MM.1S (cell line): ENCODE measurements around the gene GTF2F2.
A peak's percentile ranks its signal among the peaks of the same experiment; 100 is the strongest.

Experiments
- DNase-seq: peaks from one replicate; pipeline ENCODE4 v3.0.0-alpha.2; 2015
- H2AFZ ChIP-seq: fragments of 300-600 bp; sonication (generic); 2 replicates; pipeline ENCODE4 v1.6.0; 2016; ENCODE audit warnings: antibody characterized with exemption, low read length
- H3F3A ChIP-seq: fragments of 300-600 bp; sonication (generic); 2 replicates; pipeline ENCODE4 v1.6.1; 2016; ENCODE audit warnings: mild to moderate bottlenecking, antibody characterized with exemption, low read length, moderate library complexity, mixed read lengths; ENCODE audit not compliant: insufficient read depth
- H3K27ac ChIP-seq: fragments of 300-600 bp; sonication (generic); 2 replicates; pipeline ENCODE4 v1.5.1; 2016; ENCODE audit warnings: mild to moderate bottlenecking, low read length
- H3K27me3 ChIP-seq: fragments of 300-600 bp; sonication (generic); replicated peaks from 2 replicates; pipeline ENCODE4 v1.6.0; 2016; ENCODE audit warnings: low read length; ENCODE audit not compliant: insufficient read depth
- H3K36me3 ChIP-seq: fragments of 300-600 bp; sonication (generic); replicated peaks from 2 replicates; pipeline ENCODE4 v1.6.1; 2016; ENCODE audit warnings: mild to moderate bottlenecking, low read length, mixed read lengths; ENCODE audit not compliant: insufficient read depth
- H3K4me1 ChIP-seq: fragments of 300-600 bp; sonication (generic); 2 replicates; pipeline ENCODE4 v1.6.1; 2016; ENCODE audit warnings: low read length, mixed read lengths
- H3K4me2 ChIP-seq: fragments of 300-600 bp; sonication (generic); 2 replicates; pipeline ENCODE4 v1.6.0; 2016; ENCODE audit warnings: low read depth, low read length
- H3K4me3 ChIP-seq: fragments of 300-600 bp; sonication (generic); 2 replicates; pipeline ENCODE4 v1.5.1; 2016; ENCODE audit warnings: low read length, mixed read lengths
- H3K79me2 ChIP-seq: fragments of 300-600 bp; sonication (generic); 2 replicates; pipeline ENCODE4 v1.6.1; 2016; ENCODE audit warnings: mixed run types, low read length, mixed read lengths
- H3K9ac ChIP-seq: fragments of 300-600 bp; sonication (generic); 2 replicates; pipeline ENCODE4 v1.6.1; 2016; ENCODE audit warnings: low read length, mixed read lengths
- H3K9me2 ChIP-seq: fragments of 300-600 bp; sonication (generic); replicated peaks from 2 replicates; pipeline ENCODE4 v1.6.1; 2016; ENCODE audit warnings: mild to moderate bottlenecking, low read length, mixed read lengths; ENCODE audit not compliant: insufficient read depth
- H3K9me3 ChIP-seq: fragments of 300-600 bp; sonication (generic); replicated peaks from 2 replicates; pipeline ENCODE4 v1.6.1; 2016; ENCODE audit warnings: mild to moderate bottlenecking, low read length, mixed read lengths; ENCODE audit not compliant: insufficient read depth
- H4K20me1 ChIP-seq: fragments of 300-600 bp; sonication (generic); 2 replicates; pipeline ENCODE4 v1.6.1; 2016; ENCODE audit warnings: mild to moderate bottlenecking, low read length, moderate library complexity, mixed read lengths; ENCODE audit not compliant: insufficient read depth
- EZH2 ChIP-seq: fragments of 300-600 bp; sonication (generic); optimal IDR thresholded peaks from 2 replicates; pipeline ENCODE3; 2017; ENCODE audit warnings: low read depth, mild to moderate bottlenecking, antibody characterized with exemption, low read length, mixed read lengths
- EZH2phosphoT487 ChIP-seq: fragments of 300-600 bp; sonication (generic); IDR thresholded peaks from 2 replicates; pipeline ENCODE4 v1.6.1; 2018; ENCODE audit warnings: antibody characterized with exemption, low read length
- TF ChIP-seq, protein P1 (sequence below): fragments of 300-600 bp; sonication (generic); IDR thresholded peaks from 2 replicates; pipeline ENCODE4 v1.5.1; 2016; ENCODE audit warnings: antibody characterized with exemption, low read length, mixed read lengths

Gene GTF2F2

DNA sequence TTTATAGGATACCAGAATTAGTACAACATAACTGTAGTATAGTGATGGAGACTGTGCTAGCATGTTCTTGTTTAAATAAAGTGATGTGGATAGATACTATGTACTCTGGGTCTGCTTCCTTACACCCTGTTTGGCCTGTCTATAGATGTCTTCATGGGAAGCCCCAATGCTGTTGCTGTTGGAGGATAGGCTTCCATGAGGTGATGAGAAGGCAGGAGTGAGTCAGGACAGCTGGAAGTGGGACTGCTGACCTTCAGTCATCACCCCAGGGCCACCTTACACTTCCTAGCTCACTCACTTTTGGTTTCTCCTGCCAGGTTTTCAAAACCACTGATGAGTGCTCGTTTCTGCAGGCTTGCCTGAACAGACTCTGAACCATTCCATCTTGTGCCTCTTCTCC, 76.3 kb downstream of the GTF2F2 start:
- peaks cover 5% of the 10 kb centered on the region; the same call in 1 of the 2 replicates for H3F3A ChIP-seq
- no peaks in the 10 kb centered on the region for H4K20me1 ChIP-seq
- H3K36me3 ChIP-seq: no peaks in the 10 kb centered on the region
- TF ChIP-seq, protein P1, sequence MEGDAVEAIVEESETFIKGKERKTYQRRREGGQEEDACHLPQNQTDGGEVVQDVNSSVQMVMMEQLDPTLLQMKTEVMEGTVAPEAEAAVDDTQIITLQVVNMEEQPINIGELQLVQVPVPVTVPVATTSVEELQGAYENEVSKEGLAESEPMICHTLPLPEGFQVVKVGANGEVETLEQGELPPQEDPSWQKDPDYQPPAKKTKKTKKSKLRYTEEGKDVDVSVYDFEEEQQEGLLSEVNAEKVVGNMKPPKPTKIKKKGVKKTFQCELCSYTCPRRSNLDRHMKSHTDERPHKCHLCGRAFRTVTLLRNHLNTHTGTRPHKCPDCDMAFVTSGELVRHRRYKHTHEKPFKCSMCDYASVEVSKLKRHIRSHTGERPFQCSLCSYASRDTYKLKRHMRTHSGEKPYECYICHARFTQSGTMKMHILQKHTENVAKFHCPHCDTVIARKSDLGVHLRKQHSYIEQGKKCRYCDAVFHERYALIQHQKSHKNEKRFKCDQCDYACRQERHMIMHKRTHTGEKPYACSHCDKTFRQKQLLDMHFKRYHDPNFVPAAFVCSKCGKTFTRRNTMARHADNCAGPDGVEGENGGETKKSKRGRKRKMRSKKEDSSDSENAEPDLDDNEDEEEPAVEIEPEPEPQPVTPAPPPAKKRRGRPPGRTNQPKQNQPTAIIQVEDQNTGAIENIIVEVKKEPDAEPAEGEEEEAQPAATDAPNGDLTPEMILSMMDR: no peak
- TF ChIP-seq EZH2 (no peak), EZH2phosphoT487 (no peak)
- 0 out of 2 replicates have a peak overlapping the region, but pooled peaks have one; percentile 27 for H3K4me2 ChIP-seq
- H3K9ac ChIP-seq: no peak overlapping the region
- no peaks in the 10 kb centered on the region for H3K9me3 ChIP-seq
- no peak overlapping the region for H2AFZ ChIP-seq
- peak; percentile 20 for DNase-seq
- peaks cover 5% of the 10 kb centered on the region; the same call in 1 of the 2 replicates for H3K79me2 ChIP-seq
- H3K4me3 ChIP-seq: no peak overlapping the region
- no peaks in the 10 kb centered on the region for H3K9me2 ChIP-seq
- no peaks in the 10 kb centered on the region for H3K27me3 ChIP-seq
- peak overlapping the region; percentile 37; the same call in 1 of the 2 replicates for H3K27ac ChIP-seq
- H3K4me1 ChIP-seq: peaks cover 24% of the 10 kb centered on the region

DNA sequence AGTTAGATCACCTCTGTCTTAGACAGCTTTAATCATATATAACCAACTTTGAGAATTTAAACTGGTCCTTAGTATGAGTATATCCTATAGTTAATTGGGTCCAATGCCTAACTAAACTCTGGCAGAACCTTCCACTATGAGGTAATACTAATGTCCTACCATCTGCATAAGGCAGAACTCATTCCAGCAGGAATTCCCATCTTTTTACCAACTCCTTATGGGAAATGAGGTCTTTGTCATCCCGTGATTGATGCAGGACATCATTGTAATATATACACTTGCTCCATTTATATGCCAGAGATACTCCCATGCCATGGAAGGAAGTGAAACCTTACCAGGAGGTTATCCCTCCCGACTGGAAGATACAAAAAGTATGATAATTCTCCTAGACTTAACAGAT, 77.7 kb downstream of the GTF2F2 start:
- H3K27me3 ChIP-seq: no peaks in the 10 kb centered on the region
- no peaks in the 10 kb centered on the region for H3K36me3 ChIP-seq
- peaks cover 24% of the 10 kb centered on the region for H3K4me1 ChIP-seq
- peak overlapping the region; percentile 15; the same call in 1 of the 2 replicates for H3K4me2 ChIP-seq
- H3K9me2 ChIP-seq: no peaks in the 10 kb centered on the region
- H3K9ac ChIP-seq: no peak overlapping the region
- H3F3A ChIP-seq: peaks cover 8% of the 10 kb centered on the region
- no peak for DNase-seq
- H4K20me1 ChIP-seq: no peaks in the 10 kb centered on the region
- no peak overlapping the region for H2AFZ ChIP-seq
- TF ChIP-seq, protein P1: no peak
- TF ChIP-seq EZH2: no peak
- no peak for TF ChIP-seq EZH2phosphoT487
- H3K79me2 ChIP-seq: peaks cover 5% of the 10 kb centered on the region; the same call in 1 of the 2 replicates
- no peak overlapping the region for H3K27ac ChIP-seq
- no peaks in the 10 kb centered on the region for H3K9me3 ChIP-seq
- no peak overlapping the region for H3K4me3 ChIP-seq

DNA sequence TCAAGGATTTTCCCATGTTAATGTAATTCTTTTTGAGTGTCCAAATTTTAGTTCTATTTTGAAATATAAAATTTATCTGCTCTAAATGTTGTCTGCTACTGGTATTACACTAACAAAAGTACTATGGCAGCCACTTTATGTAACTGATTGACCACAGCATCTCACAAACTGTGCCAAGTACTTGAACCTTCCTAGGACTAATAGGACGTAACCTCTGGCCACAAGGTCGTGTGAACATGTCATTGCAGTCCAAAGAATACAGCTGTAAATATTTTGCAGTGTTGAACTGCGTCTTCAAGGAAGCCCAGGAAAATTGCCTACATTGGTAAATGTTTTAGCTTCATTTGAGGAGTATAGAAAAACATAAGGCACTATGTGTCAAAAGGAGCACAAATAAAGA, 78.6 kb downstream of the GTF2F2 start:
- DNase-seq: no peak
- H4K20me1 ChIP-seq: no peaks in the 10 kb centered on the region
- H3K9ac ChIP-seq: no peak overlapping the region
- H3K9me2 ChIP-seq: no peaks in the 10 kb centered on the region
- peaks cover 24% of the 10 kb centered on the region for H3K4me1 ChIP-seq
- H3K27ac ChIP-seq: no peak overlapping the region
- H3F3A ChIP-seq: peaks cover 16% of the 10 kb centered on the region
- no peaks in the 10 kb centered on the region for H3K9me3 ChIP-seq
- TF ChIP-seq EZH2phosphoT487: no peak
- TF ChIP-seq, protein P1: no peak
- no peak for TF ChIP-seq EZH2
- H3K4me2 ChIP-seq: no peak overlapping the region
- no peaks in the 10 kb centered on the region for H3K27me3 ChIP-seq
- peaks cover 5% of the 10 kb centered on the region; the same call in 1 of the 2 replicates for H3K79me2 ChIP-seq
- no peak overlapping the region for H2AFZ ChIP-seq
- no peak overlapping the region for H3K4me3 ChIP-seq
- H3K36me3 ChIP-seq: no peaks in the 10 kb centered on the region
